ENCODE data around the gene LCOR.

LCOR gene

GRCh38 chr10:97004591-97004990 is 172.5 kb downstream of the LCOR start:
- DNase-seq (ENCODE audit: low read depth), result no peak
- H3K27me3 ChIP-seq (replicated peaks; ENCODE audit: control insufficient read depth, insufficient read depth, low read length), result peaks cover 8% of the 10 kb centered on the region

GRCh38 chr10:97005349-97005748 is 173.3 kb downstream of the LCOR start:
- no peak for DNase-seq (ENCODE audit: low read depth)
- no peak overlapping the region for H3K9ac ChIP-seq (ENCODE audit: low read length)
- no peak overlapping the region for H3K4me3 ChIP-seq (ENCODE audit: low read length)
- no peaks in the 10 kb centered on the region for H3K4me1 ChIP-seq (ENCODE audit: control insufficient read depth, insufficient read depth, low read length)
- peaks cover 8% of the 10 kb centered on the region for H3K27me3 ChIP-seq (replicated peaks; ENCODE audit: control insufficient read depth, insufficient read depth, low read length)
- H3K9me3 ChIP-seq (ENCODE audit: control insufficient read depth, low read length), result peaks cover 17% of the 10 kb centered on the region
- no peaks in the 10 kb centered on the region for H3K36me3 ChIP-seq (ENCODE audit: control insufficient read depth, insufficient read depth, low read length, severe bottlenecking)

More at GRCh38 chr10:97004591-97004990, 172.5 kb downstream of the LCOR start:
- Histone ChIP-seq H3K9ac (ENCODE audit: low read length) (no peak overlapping the region), H3K9me3 (ENCODE audit: control insufficient read depth, low read length) (peaks cover 17% of the 10 kb centered on the region), H3K36me3 (ENCODE audit: control insufficient read depth, insufficient read depth, low read length, severe bottlenecking) (no peaks in the 10 kb centered on the region), H3K4me1 (ENCODE audit: control insufficient read depth, insufficient read depth, low read length) (no peaks in the 10 kb centered on the region), H3K4me3 (ENCODE audit: low read length) (no peak overlapping the region)

GRCh38 chr10:97006364-97006763 is 174.3 kb downstream of the LCOR start:
- peaks cover 17% of the 10 kb centered on the region for H3K9me3 ChIP-seq (ENCODE audit: control insufficient read depth, low read length)
- DNase-seq (ENCODE audit: low read depth), result no peak
- H3K9ac ChIP-seq (ENCODE audit: low read length), result no peak overlapping the region
- H3K4me3 ChIP-seq (ENCODE audit: low read length), result no peak overlapping the region
- H3K27me3 ChIP-seq (replicated peaks; ENCODE audit: control insufficient read depth, insufficient read depth, low read length), result peaks cover 8% of the 10 kb centered on the region
- H3K36me3 ChIP-seq (ENCODE audit: control insufficient read depth, insufficient read depth, low read length, severe bottlenecking), result no peaks in the 10 kb centered on the region
- no peaks in the 10 kb centered on the region for H3K4me1 ChIP-seq (ENCODE audit: control insufficient read depth, insufficient read depth, low read length)

- DNase-seq (ENCODE audit: low read depth), result no peak
- H3K4me1 ChIP-seq (ENCODE audit: control insufficient read depth, insufficient read depth, low read length), result no peaks in the 10 kb centered on the region
- H3K36me3 ChIP-seq (ENCODE audit: control insufficient read depth, insufficient read depth, low read length, severe bottlenecking), result no peaks in the 10 kb centered on the region
- H3K4me3 ChIP-seq (ENCODE audit: low read length), result peak overlapping the region; percentile 18
- no peak overlapping the region for H3K9ac ChIP-seq (ENCODE audit: low read length)
- H3K27me3 ChIP-seq (replicated peaks; ENCODE audit: control insufficient read depth, insufficient read depth, low read length), result peaks cover 8% of the 10 kb centered on the region
- H3K9me3 ChIP-seq (ENCODE audit: control insufficient read depth, low read length), result peaks cover 17% of the 10 kb centered on the region
Measured at GRCh38 chr10:97007417-97007816, 175.3 kb downstream of the LCOR start.

GRCh38 chr10:97010695-97011206 is 178.7 kb downstream of the LCOR start:
- no peak for DNase-seq (ENCODE audit: low read depth)
- Histone ChIP-seq H3K36me3 (ENCODE audit: control insufficient read depth, insufficient read depth, low read length, severe bottlenecking) (no peaks in the 10 kb centered on the region), H3K4me1 (ENCODE audit: control insufficient read depth, insufficient read depth, low read length) (no peaks in the 10 kb centered on the region), H3K9ac (ENCODE audit: low read length) (no peak overlapping the region), H3K9me3 (ENCODE audit: control insufficient read depth, low read length) (peaks cover 17% of the 10 kb centered on the region), H3K27me3 (replicated peaks; ENCODE audit: control insufficient read depth, insufficient read depth, low read length) (peaks cover 4% of the 10 kb centered on the region), H3K4me3 (ENCODE audit: low read length) (no peak overlapping the region)

GRCh38 chr10:97011397-97011796 is 179.3 kb downstream of the LCOR start:
- H3K9ac ChIP-seq (ENCODE audit: low read length), result no peak overlapping the region
- H3K36me3 ChIP-seq (ENCODE audit: control insufficient read depth, insufficient read depth, low read length, severe bottlenecking), result no peaks in the 10 kb centered on the region
- peaks cover 4% of the 10 kb centered on the region for H3K27me3 ChIP-seq (replicated peaks; ENCODE audit: control insufficient read depth, insufficient read depth, low read length)
- no peak for DNase-seq (ENCODE audit: low read depth)
- H3K4me1 ChIP-seq (ENCODE audit: control insufficient read depth, insufficient read depth, low read length), result no peaks in the 10 kb centered on the region
- peaks cover 17% of the 10 kb centered on the region for H3K9me3 ChIP-seq (ENCODE audit: control insufficient read depth, low read length)
- H3K4me3 ChIP-seq (ENCODE audit: low read length), result no peak overlapping the region

- H3K4me1 ChIP-seq (ENCODE audit: control insufficient read depth, insufficient read depth, low read length), result no peaks in the 10 kb centered on the region
- peaks cover 6% of the 10 kb centered on the region for H3K9me3 ChIP-seq (ENCODE audit: control insufficient read depth, low read length)
- no peak overlapping the region for H3K4me3 ChIP-seq (ENCODE audit: low read length)
Measured at GRCh38 chr10:97012470-97012869, 180.4 kb downstream of the LCOR start.

GRCh38 chr10:97013568-97013967 is 181.5 kb downstream of the LCOR start:
- Histone ChIP-seq H3K27me3 (replicated peaks; ENCODE audit: control insufficient read depth, insufficient read depth, low read length) (peaks cover 4% of the 10 kb centered on the region), H3K9ac (ENCODE audit: low read length) (no peak overlapping the region), H3K36me3 (ENCODE audit: control insufficient read depth, insufficient read depth, low read length, severe bottlenecking) (no peaks in the 10 kb centered on the region), H3K9me3 (ENCODE audit: control insufficient read depth, low read length) (no peaks in the 10 kb centered on the region), H3K4me1 (ENCODE audit: control insufficient read depth, insufficient read depth, low read length) (no peaks in the 10 kb centered on the region), H3K4me3 (ENCODE audit: low read length) (no peak overlapping the region)
- DNase-seq (ENCODE audit: low read depth), result no peak

More at GRCh38 chr10:97012470-97012869, 180.4 kb downstream of the LCOR start:
- Histone ChIP-seq H3K36me3 (ENCODE audit: control insufficient read depth, insufficient read depth, low read length, severe bottlenecking) (no peaks in the 10 kb centered on the region), H3K9ac (ENCODE audit: low read length) (no peak overlapping the region), H3K27me3 (replicated peaks; ENCODE audit: control insufficient read depth, insufficient read depth, low read length) (peaks cover 4% of the 10 kb centered on the region)
- no peak for DNase-seq (ENCODE audit: low read depth)

GRCh38 chr10:97013983-97014382 is 181.9 kb downstream of the LCOR start:
- no peak for DNase-seq (ENCODE audit: low read depth)
- no peak overlapping the region for H3K4me3 ChIP-seq (ENCODE audit: low read length)
- H3K27me3 ChIP-seq (replicated peaks; ENCODE audit: control insufficient read depth, insufficient read depth, low read length), result peaks cover 4% of the 10 kb centered on the region
- H3K4me1 ChIP-seq (ENCODE audit: control insufficient read depth, insufficient read depth, low read length), result no peaks in the 10 kb centered on the region
- no peaks in the 10 kb centered on the region for H3K9me3 ChIP-seq (ENCODE audit: control insufficient read depth, low read length)
- no peaks in the 10 kb centered on the region for H3K36me3 ChIP-seq (ENCODE audit: control insufficient read depth, insufficient read depth, low read length, severe bottlenecking)
- no peak overlapping the region for H3K9ac ChIP-seq (ENCODE audit: low read length)

- no peak overlapping the region for H3K9ac ChIP-seq (ENCODE audit: low read length)
Measured at GRCh38 chr10:97015240-97015639, 183.1 kb downstream of the LCOR start.

GRCh38 chr10:97016728-97017473 is 184.8 kb downstream of the LCOR start:
- Histone ChIP-seq H3K9me3 (ENCODE audit: control insufficient read depth, low read length) (no peaks in the 10 kb centered on the region), H3K36me3 (ENCODE audit: control insufficient read depth, insufficient read depth, low read length, severe bottlenecking) (no peaks in the 10 kb centered on the region), H3K9ac (ENCODE audit: low read length) (no peak overlapping the region), H3K4me1 (ENCODE audit: control insufficient read depth, insufficient read depth, low read length) (peaks cover 10% of the 10 kb centered on the region), H3K27me3 (replicated peaks; ENCODE audit: control insufficient read depth, insufficient read depth, low read length) (peaks cover 4% of the 10 kb centered on the region), H3K4me3 (ENCODE audit: low read length) (no peak overlapping the region)
- DNase-seq (ENCODE audit: low read depth), result no peak

More at GRCh38 chr10:97015240-97015639, 183.1 kb downstream of the LCOR start:
- Histone ChIP-seq H3K36me3 (ENCODE audit: control insufficient read depth, insufficient read depth, low read length, severe bottlenecking) (no peaks in the 10 kb centered on the region), H3K27me3 (replicated peaks; ENCODE audit: control insufficient read depth, insufficient read depth, low read length) (peaks cover 4% of the 10 kb centered on the region), H3K9me3 (ENCODE audit: control insufficient read depth, low read length) (no peaks in the 10 kb centered on the region), H3K4me3 (ENCODE audit: low read length) (no peak overlapping the region), H3K4me1 (ENCODE audit: control insufficient read depth, insufficient read depth, low read length) (no peaks in the 10 kb centered on the region)
- DNase-seq (ENCODE audit: low read depth), result no peak
